Retina (tissue), 1 donor: ENCODE measurements around the gene LAX1.
"Not testable (repeated sequence)": the region's sequence is repeated elsewhere in the genome, so short reads cannot be mapped to it uniquely, and the experiment has no call there.

Experiments
- DNase-seq: peaks from one replicate; pipeline ENCODE4 v3.0.0-alpha.2; 2016

The LAX1 gene

GRCh38 chr1:203765029-203765837 lies at the start of gene LAX1:
Gene LAX1, plus strand, starts transcription at chr1:203765183. Its CDS starts 383 bp downstream, at chr1:203765566.
- no peak for DNase-seq

GRCh38 chr1:203717120-203717519 lies 47.9 kb upstream of the LAX1 start:
- DNase-seq = no peak

GRCh38 chr1:203720242-203720641 lies 44.7 kb upstream of the LAX1 start:
- no peak for DNase-seq

GRCh38 chr1:203722909-203723308 lies 42.1 kb upstream of the LAX1 start:
- DNase-seq = no peak

- no peak for DNase-seq
These were observed 38.5 kb upstream of the LAX1 start for GRCh38 chr1:203726417-203726867.

GRCh38 chr1:203733009-203733863 lies 31.7 kb upstream of the LAX1 start:
- no peak for DNase-seq

GRCh38 chr1:203742436-203742835 lies 22.5 kb upstream of the LAX1 start:
- no peak for DNase-seq

GRCh38 chr1:203743091-203743571 lies 21.9 kb upstream of the LAX1 start:
- DNase-seq = no peak

- DNase-seq = no peak
These were observed 20.7 kb upstream of the LAX1 start for GRCh38 chr1:203744075-203744972.

- no peak for DNase-seq
These were observed 18.7 kb upstream of the LAX1 start for GRCh38 chr1:203746281-203746680.

- DNase-seq = no peak
These were observed 13.9 kb upstream of the LAX1 start for GRCh38 chr1:203751051-203751450.

GRCh38 chr1:203751618-203752361 lies 13.2 kb upstream of the LAX1 start:
- not testable (repeated sequence) for DNase-seq

GRCh38 chr1:203754455-203754864 lies 10.5 kb upstream of the LAX1 start:
- no peak for DNase-seq

GRCh38 chr1:203756036-203756435 lies 8.9 kb upstream of the LAX1 start:
- no peak for DNase-seq

GRCh38 chr1:203758749-203759148 lies 6.2 kb upstream of the LAX1 start:
- DNase-seq = not testable (repeated sequence)

GRCh38 chr1:203760506-203760905 lies 4.5 kb upstream of the LAX1 start:
- no peak for DNase-seq

GRCh38 chr1:203761958-203762357 lies 3.0 kb upstream of the LAX1 start:
- not testable (repeated sequence) for DNase-seq

GRCh38 chr1:203763505-203763904 lies 1.5 kb upstream of the LAX1 start:
- no peak for DNase-seq

- no peak for DNase-seq
These were observed 616 bp upstream of the LAX1 start for GRCh38 chr1:203764105-203765028.

- DNase-seq = no peak
These were observed 3.3 kb downstream of the LAX1 start for GRCh38 chr1:203768256-203768655.
